GM19467 (cell line): ENCODE data around the gene ELN.
"Not testable (repeated sequence)": the region's sequence is repeated elsewhere in the genome, so short reads cannot be mapped to it uniquely, and the experiment has no call there.

ENCODE experiments used
- ATAC-seq: cut with Tn5 transposase; IDR thresholded peaks from one replicate; pipeline ENCODE4 v1.9.1; 2021; ENCODE audit warnings: mild to moderate bottlenecking, moderate library complexity; ENCODE audit not compliant: unreplicated experiment

ELN gene

DNA sequence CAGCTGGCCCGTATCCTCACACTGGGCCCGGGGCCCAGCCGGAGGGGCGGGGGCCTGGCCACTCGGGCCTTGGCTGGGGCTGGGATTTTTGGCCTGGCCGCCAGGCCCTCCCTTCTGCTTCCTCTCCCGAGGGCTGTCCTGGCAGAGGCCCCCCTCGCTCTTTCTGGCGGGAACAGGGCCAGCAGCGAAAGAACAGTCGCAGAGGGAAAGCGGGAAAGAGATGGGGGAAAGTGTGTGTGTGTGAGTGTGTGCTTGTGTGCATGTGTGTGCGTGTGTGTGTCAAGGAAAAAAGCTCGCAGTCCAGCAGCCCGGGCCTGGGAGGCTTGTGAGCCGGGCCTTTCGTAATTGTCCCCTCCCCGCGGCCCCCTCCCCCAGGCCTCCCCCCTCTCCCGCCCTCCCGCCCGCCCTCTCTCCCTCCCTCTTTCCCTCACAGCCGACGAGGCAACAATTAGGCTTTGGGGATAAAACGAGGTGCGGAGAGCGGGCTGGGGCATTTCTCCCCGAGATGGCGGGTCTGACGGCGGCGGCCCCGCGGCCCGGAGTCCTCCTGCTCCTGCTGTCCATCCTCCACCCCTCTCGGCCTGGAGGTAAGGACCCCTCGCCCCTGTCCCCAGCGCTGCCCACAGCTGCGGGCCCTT lies at the start of gene ELN:
TSS of gene ELN (plus strand) at position 491 of the 638 bp plus-strand sequence. CDS start at position 506, 15 bp downstream.
- ATAC-seq, result no peak

GRCh38 chr7:73978661-73979563 lies 49.1 kb upstream of the ELN start:
- no peak for ATAC-seq

GRCh38 chr7:73979656-73980055 lies 48.3 kb upstream of the ELN start:
- not testable (repeated sequence) for ATAC-seq

DNA sequence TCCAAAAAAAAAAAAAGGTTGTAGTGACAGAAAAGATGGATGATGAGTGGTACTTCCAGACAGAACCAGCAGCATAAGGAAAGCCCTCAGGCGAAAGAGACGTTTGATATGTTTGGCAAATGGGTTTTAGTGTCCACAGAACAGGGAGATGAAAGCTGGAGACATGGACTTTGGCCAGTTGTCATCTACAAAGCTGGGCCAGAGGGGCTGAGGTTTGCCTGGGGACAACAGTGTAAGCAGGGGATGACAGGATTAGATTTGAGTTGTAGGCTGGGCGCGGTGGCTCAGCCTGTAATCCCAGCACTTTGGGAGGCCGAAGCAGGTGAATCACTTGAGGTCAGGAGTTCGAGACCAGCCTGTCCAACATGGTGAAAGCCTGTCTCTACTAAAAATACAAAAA lies 47.8 kb upstream of the ELN start:
- ATAC-seq, result no peak

DNA sequence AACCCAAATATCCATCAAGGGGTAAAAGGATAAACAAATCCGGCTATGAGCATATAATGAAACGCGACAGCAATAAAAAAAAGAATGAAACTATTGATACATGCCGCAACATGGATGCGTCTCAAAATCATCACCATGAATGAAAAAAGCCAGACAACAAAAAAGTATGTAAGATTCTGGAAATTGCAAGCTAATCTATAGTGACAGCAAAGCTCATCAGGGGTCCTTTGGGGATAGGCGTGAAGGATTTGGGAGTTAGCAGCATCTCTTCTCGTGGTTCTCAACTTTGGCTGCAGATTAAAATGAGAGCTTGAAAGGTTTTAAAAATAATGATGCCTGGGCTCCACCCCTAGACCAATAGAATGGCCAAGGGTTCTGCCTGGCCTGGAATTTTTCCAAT lies 46.0 kb upstream of the ELN start:
- no peak for ATAC-seq

DNA sequence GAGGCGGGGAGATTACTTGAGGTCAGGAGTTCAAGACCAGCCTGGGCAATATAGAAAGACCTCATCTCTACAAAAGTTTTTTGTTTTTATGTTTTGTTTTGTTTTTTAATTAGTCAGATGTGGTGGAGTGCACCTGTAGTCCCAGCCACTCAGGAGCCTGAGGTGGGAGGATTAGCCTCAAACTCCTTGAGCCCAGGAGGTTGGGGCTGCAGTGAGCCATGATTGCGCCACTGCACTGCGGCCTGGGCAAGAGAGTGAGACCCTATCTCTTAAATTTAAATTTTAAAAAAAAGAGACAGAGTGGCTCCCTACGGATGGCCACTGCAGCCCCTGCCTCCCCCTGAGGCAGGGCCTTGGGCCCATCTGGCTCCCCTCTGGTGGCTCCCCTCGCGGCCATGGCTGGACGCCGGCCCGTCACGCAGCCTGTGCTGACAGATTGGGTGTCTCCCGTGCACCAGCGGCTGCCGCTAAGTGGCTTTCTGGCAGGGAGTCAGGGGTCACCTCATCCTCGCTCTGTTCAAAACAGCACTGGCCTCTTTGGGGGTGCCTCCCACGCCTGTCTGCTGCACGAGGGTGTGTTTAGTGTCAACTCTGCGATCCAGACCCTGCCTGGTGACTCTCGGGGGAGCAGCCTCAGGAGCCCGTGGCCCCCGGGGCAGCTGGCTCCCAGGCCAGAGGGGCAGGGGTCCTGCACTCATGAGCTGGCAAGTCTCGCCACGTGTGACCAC lies 44.4 kb upstream of the ELN start:
- ATAC-seq, result no peak

DNA sequence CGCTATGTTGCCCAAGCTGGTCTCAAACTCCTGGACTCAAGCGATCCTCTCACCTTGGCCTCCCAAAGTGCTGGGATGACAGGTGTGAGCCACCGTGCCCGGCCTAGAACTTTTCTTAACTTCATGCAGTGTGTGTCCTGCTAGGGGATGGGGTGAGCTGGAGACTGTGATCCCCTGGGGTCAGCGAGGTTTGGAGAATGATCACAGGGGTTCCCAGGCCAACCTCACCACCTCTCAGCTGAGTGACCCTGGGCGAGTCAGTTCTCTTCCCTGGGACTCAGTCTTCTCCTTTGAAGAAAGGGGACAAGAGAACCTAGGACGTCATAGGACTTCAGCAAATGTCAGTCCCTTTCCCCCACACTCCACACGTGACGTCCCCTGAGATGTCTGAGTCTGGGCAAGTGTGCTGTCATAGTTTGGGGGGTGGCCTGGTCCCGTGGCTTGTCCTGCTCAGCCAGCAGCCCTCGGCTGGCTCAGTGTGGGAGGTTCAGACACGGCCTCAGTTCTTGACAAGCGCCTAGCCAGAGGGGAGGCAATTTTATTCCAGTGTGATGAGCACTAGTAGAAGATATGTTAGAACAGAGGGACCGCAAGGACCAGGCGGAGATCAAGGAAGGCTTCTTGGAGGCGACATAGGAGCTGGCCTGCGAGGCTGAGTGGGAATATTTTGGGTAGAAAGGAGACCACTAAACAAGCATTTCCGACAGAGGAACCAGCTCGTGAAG lies 43.3 kb upstream of the ELN start:
- ATAC-seq, result no peak

GRCh38 chr7:73985737-73986141 lies 42.2 kb upstream of the ELN start:
- no peak for ATAC-seq

GRCh38 chr7:73986158-73986631 lies 41.8 kb upstream of the ELN start:
- no peak for ATAC-seq

DNA sequence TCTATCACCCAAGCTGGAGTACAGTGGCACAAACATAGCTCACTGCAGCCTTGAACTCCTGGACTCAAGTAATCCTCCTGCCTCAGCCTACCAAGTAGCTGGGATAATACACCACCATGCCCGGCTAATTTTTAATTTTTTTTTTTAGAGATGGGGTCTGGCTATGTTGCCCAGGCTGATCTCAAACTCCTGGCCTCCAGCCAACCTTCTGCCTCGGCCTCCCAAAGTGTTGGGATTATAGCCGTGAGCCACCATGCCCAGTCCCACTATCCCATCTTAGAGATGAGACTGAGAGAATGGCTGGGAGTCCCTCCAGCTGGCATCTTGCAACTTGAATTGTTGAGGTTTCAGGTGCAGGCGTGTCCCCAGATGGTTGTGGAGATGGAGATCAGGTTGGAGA lies 40.7 kb upstream of the ELN start:
- ATAC-seq, result no peak

DNA sequence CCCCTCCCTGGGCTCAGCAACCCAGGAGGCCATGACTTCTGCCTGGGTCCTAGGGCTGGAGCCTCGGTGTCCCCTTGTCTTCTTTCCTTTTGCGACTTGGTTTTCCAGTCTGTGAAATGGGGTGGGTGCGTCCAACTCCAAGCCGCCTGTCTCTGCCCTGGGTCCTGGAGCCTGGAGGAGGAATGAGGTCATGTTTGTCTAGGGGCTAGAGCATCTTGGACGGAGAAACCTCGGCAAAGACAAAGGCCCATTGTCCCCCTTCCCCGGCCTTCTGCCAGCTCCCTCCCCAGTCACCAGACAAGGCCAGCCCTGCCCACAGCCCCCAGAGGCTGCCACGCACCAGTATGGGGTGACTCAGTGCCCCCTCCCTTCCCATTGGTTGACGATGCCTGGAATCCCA lies 39.8 kb upstream of the ELN start:
- no peak for ATAC-seq

GRCh38 chr7:73991522-73992100 lies 36.4 kb upstream of the ELN start:
- no peak for ATAC-seq

- no peak for ATAC-seq
These were observed 35.8 kb upstream of the ELN start for GRCh38 chr7:73992101-73992562.

DNA sequence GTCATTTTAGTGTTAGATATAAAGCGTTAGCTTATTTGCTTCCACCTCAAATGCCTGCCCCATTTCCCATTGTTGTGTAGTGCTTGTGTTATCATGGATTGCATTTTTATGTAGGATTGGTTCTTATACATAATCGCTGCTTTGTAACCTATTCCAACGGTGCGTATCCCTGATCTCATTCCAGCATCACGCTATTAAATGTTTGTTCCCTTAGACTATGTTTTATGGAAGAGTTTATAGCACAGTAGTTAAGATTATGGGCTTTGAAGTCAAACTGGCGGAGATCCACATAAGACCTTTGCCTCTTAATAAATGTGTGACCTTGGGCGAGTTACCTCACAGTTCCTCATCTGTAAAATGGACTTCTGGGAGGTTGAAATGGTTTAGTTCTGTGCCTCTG lies 34.0 kb upstream of the ELN start:
- ATAC-seq, result no peak

- ATAC-seq, result no peak
These were observed 33.2 kb upstream of the ELN start for GRCh38 chr7:73994761-73995160.

GRCh38 chr7:73995330-73995729 lies 32.6 kb upstream of the ELN start:
- ATAC-seq, result no peak

- ATAC-seq, result no peak
These were observed 32.0 kb upstream of the ELN start for GRCh38 chr7:73995821-73996511.

- no peak for ATAC-seq
These were observed 30.9 kb upstream of the ELN start for GRCh38 chr7:73997056-73997455.

DNA sequence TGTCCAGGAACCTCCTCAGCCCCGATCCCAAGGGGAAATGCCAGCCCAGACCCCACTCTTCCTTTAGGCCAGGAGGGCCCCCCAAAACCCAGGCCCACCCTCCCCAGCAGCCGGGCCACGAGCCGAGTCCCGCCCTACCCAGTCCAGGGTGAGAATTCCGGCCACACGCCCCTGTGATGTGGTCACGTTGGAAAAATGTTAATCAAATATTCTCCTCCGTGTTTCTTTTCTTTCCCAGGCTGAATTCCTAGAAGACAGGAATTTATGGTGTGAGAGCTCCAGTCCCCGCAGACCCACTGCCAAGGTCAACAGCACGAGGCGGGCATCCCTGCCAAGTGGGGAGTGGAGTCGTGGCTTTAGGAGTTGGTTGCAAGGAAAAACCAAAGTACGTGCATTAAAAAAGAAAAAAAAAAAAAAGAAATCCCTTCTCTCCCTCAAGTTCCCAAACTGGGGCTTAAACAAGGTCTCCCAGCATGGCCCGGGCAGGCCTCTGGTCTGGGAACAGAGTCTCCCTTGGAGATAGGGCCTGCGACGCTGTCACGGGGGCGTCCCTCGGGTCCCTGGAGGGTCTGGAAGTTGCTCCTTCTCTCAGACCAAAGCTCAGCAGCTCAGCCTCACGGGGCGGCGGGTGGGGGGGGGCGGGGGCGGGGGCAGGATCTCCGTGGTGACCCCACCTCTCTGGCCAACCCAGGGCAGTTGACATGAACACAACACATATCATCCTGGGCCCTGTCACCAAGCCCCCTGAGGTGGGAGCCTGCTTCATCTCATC lies 28.1 kb upstream of the ELN start:
- no peak for ATAC-seq
